GM21529 (cell line): ENCODE measurements around the gene MMP11.
"Not testable (repeated sequence)": the region's sequence is repeated elsewhere in the genome, so short reads cannot be mapped to it uniquely, and the experiment has no call there.

Experiments used
- ATAC-seq: cut with Tn5 transposase; IDR thresholded peaks from one replicate; pipeline ENCODE4 v1.9.1; 2021; ENCODE audit not compliant: unreplicated experiment

MMP11 gene

GRCh38 chr22:23772649-23773473 lies at the start of gene MMP11:
Gene MMP11, plus strand, starts transcription at chr22:23772849. Its CDS starts 22 bp downstream, at chr22:23772871.
- no peak for ATAC-seq

- ATAC-seq = not testable (repeated sequence)
Measured at GRCh38 chr22:23728108-23728507, 44.5 kb upstream of the MMP11 start.

GRCh38 chr22:23737696-23738095 lies 35.0 kb upstream of the MMP11 start:
- ATAC-seq = no peak

- no peak for ATAC-seq
Measured at GRCh38 chr22:23742505-23743264, 30.0 kb upstream of the MMP11 start.

- no peak for ATAC-seq
Measured at GRCh38 chr22:23743303-23743705, 29.3 kb upstream of the MMP11 start.

- no peak for ATAC-seq
Measured at GRCh38 chr22:23744001-23744400, 28.6 kb upstream of the MMP11 start.

GRCh38 chr22:23744485-23744884 lies 28.2 kb upstream of the MMP11 start:
- ATAC-seq = no peak

GRCh38 chr22:23745791-23746190 lies 26.9 kb upstream of the MMP11 start:
- ATAC-seq = no peak

GRCh38 chr22:23749841-23750301 lies 22.8 kb upstream of the MMP11 start:
- ATAC-seq = no peak

GRCh38 chr22:23750367-23750713 lies 22.3 kb upstream of the MMP11 start:
- ATAC-seq = no peak

- peak; percentile 79 for ATAC-seq
Measured at GRCh38 chr22:23750714-23751440, 21.8 kb upstream of the MMP11 start, which contains the start of gene ZNF70. Gene ZNF70, minus strand, starts transcription at chr22:23751112. Its CDS starts 5,972 bp downstream, at chr22:23745140.

- ATAC-seq = peak; percentile 12
Measured at GRCh38 chr22:23751441-23751996, 21.1 kb upstream of the MMP11 start.

- no peak for ATAC-seq
Measured at GRCh38 chr22:23752090-23752691, 20.5 kb upstream of the MMP11 start.

- no peak for ATAC-seq
Measured at GRCh38 chr22:23752750-23753149, 19.9 kb upstream of the MMP11 start.

GRCh38 chr22:23753385-23753784 lies 19.3 kb upstream of the MMP11 start:
- ATAC-seq = no peak

GRCh38 chr22:23754220-23754919 lies 18.3 kb upstream of the MMP11 start, which contains the start of gene VPREB3:
Gene VPREB3, minus strand, starts transcription at chr22:23754425. Its CDS starts 62 bp downstream, at chr22:23754363.
- no peak for ATAC-seq

GRCh38 chr22:23754980-23755636 lies 17.5 kb upstream of the MMP11 start:
- ATAC-seq = no peak

- ATAC-seq = no peak
Measured at GRCh38 chr22:23755711-23756110, 16.9 kb upstream of the MMP11 start.

- no peak for ATAC-seq
Measured at GRCh38 chr22:23756891-23757290, 15.8 kb upstream of the MMP11 start.
